Dermis blood vessel endothelial cell (primary cell): ENCODE data around the gene PDPR. TPM values are rescaled to one million over a fixed set of nuclear protein-coding genes. Genes with fewer than 3 reads are reported as not detected.
A peak's percentile ranks its signal among the peaks of the same experiment; 100 is the strongest.
"Not testable (repeated sequence)": the region's sequence is repeated elsewhere in the genome, so short reads cannot be mapped to it uniquely, and the experiment has no call there.

Experiments used
- DNase-seq: peaks from one replicate; pipeline ENCODE4 v3.0.0; 2010
- total RNA-seq: library from RNA; depleted of rRNA; stranded (reverse); fragments of >200 nt; gene quantifications from 2 replicates; pipeline ENCODE4 v1.2.3, GENCODE V29; 2014

The PDPR gene
- total RNA-seq, 1 donor from 2014 or later: 53.1 TPM

GRCh38 chr16:70162041-70162451, 47.9 kb downstream of the PDPR start:
- DNase-seq: peak; percentile 81

- DNase-seq: no peak
Measured at GRCh38 chr16:70163596-70163995, 49.5 kb downstream of the PDPR start.

GRCh38 chr16:70166688-70167087, 52.6 kb downstream of the PDPR start:
- DNase-seq: not testable (repeated sequence)

- not testable (repeated sequence) for DNase-seq
Measured at GRCh38 chr16:70173212-70173837, 59.2 kb downstream of the PDPR start, which contains the start of gene CLEC18C. CLEC18C (plus strand) TSS chr16:70173787; CDS start chr16:70174279, 492 bp downstream.

GRCh38 chr16:70173916-70174315, 59.8 kb downstream of the PDPR start:
- not testable (repeated sequence) for DNase-seq

GRCh38 chr16:70174387-70174932, 60.3 kb downstream of the PDPR start:
- DNase-seq: not testable (repeated sequence)

GRCh38 chr16:70187858-70188607, 73.9 kb downstream of the PDPR start:
- DNase-seq: not testable (repeated sequence)

GRCh38 chr16:70188608-70188915, 74.4 kb downstream of the PDPR start:
- not testable (repeated sequence) for DNase-seq

- not testable (repeated sequence) for DNase-seq
Measured at GRCh38 chr16:70190574-70190973, 76.4 kb downstream of the PDPR start.

GRCh38 chr16:70196683-70197300, 82.7 kb downstream of the PDPR start:
- not testable (repeated sequence) for DNase-seq

- DNase-seq: peak; percentile 33
Measured at GRCh38 chr16:70197611-70198010, 83.5 kb downstream of the PDPR start.

- not testable (repeated sequence) for DNase-seq
Measured at GRCh38 chr16:70198230-70198629, 84.1 kb downstream of the PDPR start.

- peak; percentile 48 for DNase-seq
Measured at GRCh38 chr16:70198666-70199065, 84.5 kb downstream of the PDPR start.

GRCh38 chr16:70199170-70199569, 85.0 kb downstream of the PDPR start:
- DNase-seq: not testable (repeated sequence)

GRCh38 chr16:70200063-70200462, 85.9 kb downstream of the PDPR start:
- DNase-seq: not testable (repeated sequence)

- not testable (repeated sequence) for DNase-seq
Measured at GRCh38 chr16:70203508-70203907, 89.4 kb downstream of the PDPR start.

- not testable (repeated sequence) for DNase-seq
Measured at GRCh38 chr16:70204010-70204409, 89.9 kb downstream of the PDPR start.

GRCh38 chr16:70204668-70205405, 90.7 kb downstream of the PDPR start:
- DNase-seq: not testable (repeated sequence)

GRCh38 chr16:70206382-70206781, 92.2 kb downstream of the PDPR start:
- not testable (repeated sequence) for DNase-seq
